GM19240 (cell line): ENCODE results near the gene STAT2.
"Not testable (repeated sequence)": the region's sequence is repeated elsewhere in the genome, so short reads cannot be mapped to it uniquely, and the experiment has no call there.

Experiments used
- DNase-seq: peaks from one replicate; pipeline ENCODE4 v3.0.0; 2011; ENCODE audit warnings: low spot score; ENCODE audit not compliant: insufficient read length

STAT2 gene

GRCh38 chr12:56332512-56333196 is 27.3 kb downstream of the STAT2 start:
- DNase-seq: no peak

- no peak for DNase-seq
Observed at GRCh38 chr12:56330936-56331490, 28.9 kb downstream of the STAT2 start.

DNA sequence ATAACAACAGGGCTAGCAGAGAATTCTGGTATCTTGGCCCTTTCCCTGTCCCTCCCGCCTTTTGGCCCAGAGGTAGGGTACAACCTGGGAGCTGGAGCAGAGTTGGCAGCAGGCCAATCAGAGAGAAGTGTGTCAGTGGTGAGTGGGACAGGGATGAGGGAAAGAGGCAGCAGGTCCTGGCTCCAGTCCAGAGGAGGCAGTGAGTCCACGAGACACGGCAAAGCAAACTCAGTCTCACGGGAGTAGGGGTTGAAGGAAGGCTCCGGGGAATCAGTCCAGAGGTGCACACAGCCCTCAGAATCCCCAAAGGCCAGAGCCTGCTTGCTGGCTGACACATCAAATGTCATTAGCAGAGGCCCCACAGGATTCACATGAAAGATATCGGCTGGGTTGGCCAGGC is 33.4 kb downstream of the STAT2 start:
- DNase-seq: no peak

DNA sequence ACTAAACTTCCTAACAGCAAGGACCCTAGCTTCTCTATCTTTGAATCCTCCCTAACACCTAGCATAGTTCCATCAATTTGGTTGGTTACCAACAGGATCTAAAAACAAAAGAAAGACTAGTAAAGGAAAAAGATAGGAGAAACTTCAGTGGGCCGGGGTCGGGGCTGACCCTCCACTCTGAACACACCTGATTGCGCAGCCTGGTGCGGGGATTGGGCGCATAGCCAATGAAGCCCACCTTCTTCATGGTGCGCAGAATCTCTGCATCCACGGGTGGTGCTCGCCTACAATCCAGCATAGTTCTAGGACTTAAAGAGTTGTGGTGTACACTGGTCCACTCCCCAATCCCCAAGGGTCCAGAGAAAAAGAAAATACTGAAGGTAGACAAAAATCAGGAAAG is 33.8 kb downstream of the STAT2 start:
- DNase-seq: no peak

- DNase-seq: no peak
Observed at GRCh38 chr12:56324206-56324605, 35.7 kb downstream of the STAT2 start.

- not testable (repeated sequence) for DNase-seq
Observed at GRCh38 chr12:56321610-56322009, 38.3 kb downstream of the STAT2 start.

DNA sequence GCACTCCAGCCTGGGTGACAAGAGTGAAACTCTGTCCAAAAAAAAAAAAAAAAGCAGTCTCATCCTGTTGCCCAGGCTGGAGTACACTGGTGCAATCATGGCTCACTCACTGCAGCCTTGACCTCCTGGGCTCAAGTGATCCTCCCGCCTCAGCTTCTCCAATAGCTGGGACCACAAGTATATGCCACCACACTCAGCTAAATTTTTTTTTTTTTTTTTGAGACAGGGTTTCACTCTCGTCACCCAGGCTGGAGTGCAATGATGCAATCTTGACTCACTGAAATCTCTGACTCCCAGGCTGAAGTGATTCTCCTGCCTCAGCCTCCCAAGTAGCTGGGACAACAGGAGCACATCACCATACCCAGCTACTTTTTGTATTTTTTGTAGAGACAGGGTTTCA is 38.9 kb downstream of the STAT2 start:
- DNase-seq: no peak

DNA sequence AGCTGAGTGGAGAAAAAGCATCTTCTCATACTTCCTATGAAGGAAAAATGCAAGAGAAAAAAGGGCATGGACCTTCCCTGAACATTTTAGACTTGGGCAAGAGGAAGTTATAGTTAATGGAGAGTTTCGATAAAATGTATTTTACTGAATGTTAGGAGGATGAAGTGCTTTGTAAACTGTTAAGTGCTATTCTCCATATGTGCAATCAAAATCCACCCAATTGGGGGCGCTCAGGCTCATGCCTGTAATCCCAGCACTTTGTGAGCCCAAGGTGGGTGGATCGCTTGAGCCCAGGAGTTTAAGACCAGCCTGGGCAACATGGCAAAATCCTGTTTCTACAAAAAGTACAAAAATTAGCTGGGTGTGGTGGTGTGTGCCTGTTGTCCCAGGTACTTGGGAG is 42.2 kb downstream of the STAT2 start:
- DNase-seq: no peak

DNA sequence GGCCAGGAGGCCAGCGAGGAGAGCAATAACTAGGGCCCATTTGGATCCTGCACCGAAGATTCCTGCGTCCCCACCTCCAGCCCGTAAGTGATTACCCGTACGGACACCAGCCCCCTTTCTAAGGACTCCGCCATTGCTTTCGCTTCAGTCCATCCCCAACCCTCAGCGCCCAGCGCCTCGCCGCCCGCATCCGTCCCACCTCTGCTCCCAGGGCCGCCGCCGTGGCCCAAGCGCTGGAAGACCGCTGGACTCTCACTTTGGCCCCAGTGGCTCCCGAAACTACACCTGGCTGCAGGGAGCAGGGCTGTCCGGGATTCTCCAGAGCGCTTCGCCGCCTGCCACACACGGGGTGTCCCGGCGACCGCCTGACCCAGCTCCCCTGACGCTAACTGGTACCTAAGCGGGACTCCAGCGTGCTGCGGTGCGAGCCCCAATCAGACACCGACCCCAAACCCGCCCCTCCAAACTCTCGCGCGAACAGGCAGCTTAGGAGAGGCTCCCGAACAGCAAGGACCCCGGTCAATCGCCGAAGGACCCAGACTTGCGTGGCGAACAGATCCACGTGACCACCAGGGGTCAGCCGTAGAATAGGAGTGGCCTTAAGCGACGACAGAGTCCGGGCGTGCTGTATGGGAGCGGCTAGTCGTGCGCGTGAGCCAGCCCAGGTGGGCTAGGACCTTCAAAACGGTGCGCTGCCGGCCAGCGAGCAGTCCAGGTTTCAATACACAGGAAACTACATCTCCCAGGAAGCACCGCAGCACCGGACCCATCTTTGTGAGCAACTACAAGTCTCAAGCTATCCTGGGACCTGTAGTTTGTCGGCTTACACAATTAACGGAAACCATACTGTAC is 44.1 kb downstream of the STAT2 start, which contains the start of gene CNPY2:
TSS of gene CNPY2 (minus strand) at position 367 of the 852 bp plus-strand sequence. CDS start 771 bp downstream, outside the sequence.
- DNase-seq: peak; percentile 94

GRCh38 chr12:56315249-56315621 is 44.7 kb downstream of the STAT2 start:
- DNase-seq: no peak

- no peak for DNase-seq
Observed at GRCh38 chr12:56311003-56311402, 48.9 kb downstream of the STAT2 start.

DNA sequence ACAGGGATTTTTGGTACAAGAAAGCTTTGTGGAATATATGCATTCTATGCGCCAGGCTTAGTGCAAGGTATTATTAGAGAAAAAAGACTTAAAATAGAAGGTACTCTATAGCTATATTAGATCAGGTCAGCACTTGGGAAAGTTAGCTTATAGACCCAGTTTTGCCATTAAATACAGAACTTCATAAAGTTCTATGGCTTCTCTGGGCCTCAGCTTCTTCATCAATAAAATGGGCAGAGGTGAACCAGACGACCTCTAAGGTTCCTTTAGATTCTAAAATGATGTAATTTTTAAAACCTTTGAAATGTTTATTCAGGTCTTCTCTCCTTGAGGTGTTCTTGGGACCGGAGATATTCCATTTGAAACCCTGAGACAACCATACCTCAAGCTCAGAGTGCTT is 51.2 kb downstream of the STAT2 start:
- no peak for DNase-seq

DNA sequence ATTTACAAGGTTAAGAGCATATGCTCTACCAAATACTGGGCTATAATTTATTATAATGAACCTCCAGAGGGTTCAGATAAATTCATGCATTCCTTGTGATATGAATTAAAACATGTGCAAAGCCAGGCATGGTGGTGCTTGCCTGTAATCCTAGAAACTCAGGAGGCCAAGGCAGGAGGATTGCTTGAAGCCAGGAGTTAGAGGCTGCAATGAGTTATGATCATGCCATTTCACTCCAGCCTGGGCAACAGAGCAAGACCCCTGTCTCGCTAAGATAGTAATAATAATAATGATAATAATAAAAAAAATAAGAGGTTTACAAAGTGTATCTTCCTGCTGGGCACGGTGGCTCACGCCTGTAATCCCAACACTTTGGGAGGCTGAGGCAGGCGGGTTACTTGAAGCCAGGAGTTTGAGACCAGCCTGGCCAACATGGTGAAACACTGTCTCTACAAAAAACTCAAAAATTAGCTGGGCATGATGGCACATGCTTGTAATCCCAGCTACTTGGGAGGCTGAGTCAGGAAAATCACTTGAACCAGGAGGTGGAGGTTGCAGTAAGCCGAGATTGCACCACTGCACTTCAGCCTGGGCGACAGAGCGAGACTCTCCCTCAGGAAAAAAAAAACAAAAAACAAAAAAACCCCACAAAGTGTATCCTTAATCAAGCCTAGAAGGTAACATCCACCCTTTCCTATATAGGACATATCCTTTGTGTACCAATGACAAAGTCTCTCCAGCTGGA is 52.5 kb downstream of the STAT2 start:
- no peak for DNase-seq

DNA sequence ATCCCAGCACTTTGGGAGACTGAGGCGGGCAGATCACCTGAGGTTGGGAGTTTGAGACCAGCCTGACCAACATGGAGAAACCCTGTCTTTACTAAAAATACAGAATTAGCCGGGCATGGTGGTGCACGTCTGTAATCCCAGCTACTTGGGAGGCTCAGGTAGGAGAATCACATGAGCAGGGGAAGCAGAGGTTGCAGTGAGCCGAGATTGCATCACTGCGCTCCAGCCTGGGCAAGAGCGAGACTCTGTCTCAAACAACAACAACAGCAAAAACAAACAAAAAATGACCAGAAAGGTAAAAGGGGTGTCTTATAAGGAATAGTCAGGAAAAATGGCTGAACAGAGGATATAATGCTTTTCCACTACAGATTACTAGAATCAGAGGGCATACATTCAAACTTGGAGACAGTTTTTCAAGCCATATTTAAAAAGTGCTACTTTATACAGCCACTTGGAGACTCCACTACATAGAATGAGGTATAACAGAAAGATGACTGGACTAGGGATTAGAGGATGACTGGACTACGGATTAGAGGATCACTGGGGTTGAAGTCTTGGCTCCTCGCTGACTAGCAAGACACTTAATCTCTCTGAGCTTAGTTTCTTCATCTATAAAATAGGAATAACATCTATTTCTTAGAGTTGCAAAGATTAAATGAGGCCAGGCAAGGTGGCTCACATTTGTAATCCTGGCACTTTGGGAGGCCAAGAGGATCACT is 54.9 kb downstream of the STAT2 start:
- no peak for DNase-seq

GRCh38 chr12:56304276-56304675 is 55.6 kb downstream of the STAT2 start:
- DNase-seq: no peak

DNA sequence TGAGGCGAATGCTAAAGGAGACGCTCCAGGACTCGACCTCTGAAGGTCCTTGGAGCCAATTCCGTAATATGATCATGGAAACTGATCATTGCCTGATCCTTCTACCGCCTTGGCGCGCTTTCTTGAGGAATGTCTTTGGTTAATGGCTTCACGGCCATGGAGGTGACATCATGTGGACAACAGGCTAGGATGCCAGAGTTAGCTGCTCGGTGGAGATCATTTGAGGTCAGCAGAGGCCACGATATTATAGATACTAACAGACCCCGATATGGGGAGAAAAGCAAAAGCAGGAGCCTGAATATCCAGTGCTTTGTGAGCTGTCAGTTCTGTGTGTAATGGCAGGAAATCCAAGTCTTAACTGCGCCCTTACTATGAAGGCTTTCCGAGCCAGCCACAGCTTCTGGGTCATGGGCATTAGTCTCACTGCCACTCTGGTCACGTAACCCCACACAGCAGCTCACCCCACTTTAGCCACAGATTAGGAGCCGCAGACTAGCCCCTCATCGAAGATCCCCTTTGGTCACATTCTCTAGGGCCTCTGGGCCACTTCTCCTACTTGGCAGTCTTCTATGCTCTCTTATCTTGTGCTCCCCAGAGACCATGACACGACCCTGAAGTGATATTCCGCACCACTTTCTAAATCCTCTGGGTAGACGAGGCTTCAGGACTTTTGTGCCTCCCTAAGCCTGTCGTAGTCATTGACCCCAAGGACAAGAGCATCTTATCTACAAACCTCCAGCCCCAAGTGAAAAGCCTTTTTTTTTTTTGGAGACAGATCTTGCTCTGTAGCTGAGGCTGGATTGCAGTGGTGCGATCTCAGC is 59.1 kb downstream of the STAT2 start:
- no peak for DNase-seq

DNA sequence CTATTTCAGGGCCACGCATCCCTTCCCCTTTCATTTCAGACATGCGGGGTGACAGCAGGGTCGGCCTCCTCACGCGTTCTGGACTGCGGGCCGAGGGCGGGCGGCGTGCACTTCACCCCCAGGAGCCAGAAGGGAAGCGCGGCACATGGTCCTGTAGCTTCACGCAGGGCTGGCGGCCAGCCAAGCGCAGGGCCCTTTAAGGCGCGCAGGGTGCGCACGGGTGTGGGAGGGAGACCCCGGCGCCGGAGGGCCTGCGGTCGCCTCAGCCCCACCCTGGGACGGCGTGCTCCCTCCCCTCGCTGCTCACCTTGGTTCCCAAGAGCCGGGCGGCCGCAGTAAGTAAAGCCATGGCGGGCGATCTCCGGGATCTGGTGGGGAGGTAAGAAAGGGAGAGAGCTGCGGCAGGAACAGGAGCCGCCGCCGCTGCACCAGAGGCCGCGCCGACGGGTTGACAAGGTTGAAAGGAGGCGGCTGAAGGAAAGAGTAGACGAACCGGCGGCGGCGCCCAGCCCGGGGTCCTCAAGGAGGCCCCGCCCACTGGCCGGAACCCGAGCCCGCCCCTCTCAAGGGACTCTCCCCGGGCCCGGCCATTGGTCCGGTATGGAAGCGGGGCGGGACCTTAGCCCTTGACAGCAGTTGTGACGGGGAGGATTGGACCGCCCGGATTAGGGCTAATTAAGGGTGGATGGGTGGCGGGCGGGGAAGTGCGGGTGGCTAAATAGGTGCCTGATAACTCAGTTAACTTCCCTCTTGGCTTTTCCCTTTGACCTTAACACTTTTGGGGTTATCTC is 59.9 kb downstream of the STAT2 start, which contains the start of gene CS:
TSS of gene CS (minus strand) at position 478 of the 791 bp plus-strand sequence. CDS start at position 349, 129 bp downstream.
- DNase-seq: peak; percentile 90

GRCh38 chr12:56299308-56299852 is 60.5 kb downstream of the STAT2 start:
- DNase-seq: no peak

DNA sequence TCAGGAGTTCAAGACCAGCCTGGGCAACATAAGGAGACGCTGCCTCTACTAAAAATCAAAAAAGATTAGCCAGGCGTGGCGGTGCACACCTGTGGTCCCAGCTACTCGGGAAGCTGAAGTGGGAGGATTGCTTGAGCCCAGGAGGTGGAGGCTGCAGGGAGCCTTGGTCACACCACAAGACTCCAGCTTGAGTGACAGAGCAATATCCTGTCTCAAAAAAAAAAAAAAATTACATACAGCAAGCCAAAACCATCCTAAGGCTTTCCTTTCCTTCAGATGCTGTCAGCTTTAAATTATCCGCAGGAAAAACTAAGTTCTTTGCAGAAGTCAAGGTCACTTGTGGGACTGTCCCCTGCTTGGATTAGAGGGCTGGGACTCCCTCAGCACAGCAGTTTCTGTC is 61.1 kb downstream of the STAT2 start:
- no peak for DNase-seq
